Esophagus squamous epithelium (tissue), 5 donors: Measurements from ENCODE around the gene SGPP1. TPM values are rescaled to one million over a fixed set of nuclear protein-coding genes. Genes with fewer than 3 reads are reported as not detected.
A peak's percentile ranks its signal among the peaks of the same experiment; 100 is the strongest.

Experiments used
- DNase-seq: peaks from one replicate; lab custom pipeline; 2025; lab: John Stamatoyannopoulos, UW
- H3K27ac ChIP-seq, 4 donors: fragments of 200-600 bp; sonication (generic); one replicate each; pipeline ENCODE4 v1.5.1; 2016 to 2019; ENCODE audit warnings: mild to moderate bottlenecking in 1 of 4
- H3K27me3 ChIP-seq, 4 donors: fragments of 200-600 bp; sonication (generic); 1 replicate in 3 of 4; 2 replicates in 1 of 4; pipeline versions ENCODE4 v1.5.1 to v1.6.0; 2017 to 2021; ENCODE audit warnings: antibody characterized with exemption in 1 of 4
- H3K36me3 ChIP-seq, 3 donors: fragments of 200-600 bp; sonication (generic); one replicate each; pipeline ENCODE4 v1.5.1; 2016 to 2019
- H3K4me1 ChIP-seq, 3 donors: fragments of 200-600 bp; sonication (generic); one replicate each; pipeline ENCODE4 v1.5.1; 2017 to 2019
- H3K4me3 ChIP-seq, 4 donors: fragments of 200-600 bp; sonication (generic); 1 replicate in 3 of 4; 2 replicates in 1 of 4; pipeline ENCODE4 v1.5.1; 2016 to 2019; ENCODE audit warnings: mild to moderate bottlenecking in 2 of 4, moderate library complexity in 1 of 4
- H3K9me3 ChIP-seq, 3 donors: fragments of 200-600 bp; sonication (generic); one replicate each; pipeline ENCODE4 v1.5.1; 2016 to 2019
- POLR2A ChIP-seq, 4 donors: fragments of 450-650 bp; IDR thresholded peaks; one replicate each; pipeline ENCODE4 v1.6.1; 2017; ENCODE audit warnings: antibody characterized with exemption in 4 of 4, mild to moderate bottlenecking in 4 of 4, moderate library complexity in 3 of 4
- WGBS, 2 donors: methylation state at CpG; one replicate each; pipeline ENCODE4 v1.1.5; 2018; 5-methylcytosine and 5-hydroxymethylcytosine counted together
- intact Hi-C: fragments of 100-400 bp; cut with DNase I; formaldehyde crosslinking; loops from one replicate; pipeline ENCODE4 v1.15.0; 2022
- total RNA-seq, 4 donors: library from RNA; depleted of rRNA; stranded (reverse); fragments of >200 nt; gene quantifications; one replicate each; pipeline ENCODE4 v1.1.0, GENCODE V29; 2016
- TF ChIP-seq, protein P1 (sequence below), 6 experiments: fragments of 450-650 bp in 4 of 6; fragments of 200-600 bp in 2 of 6; sonication (generic) in 2 of 6; IDR thresholded peaks; one replicate each; pipeline ENCODE4 v1.5.1; 2016 to 2019; ENCODE audit warnings: antibody characterized with exemption in 6 of 6, mild to moderate bottlenecking in 4 of 6, moderate library complexity in 4 of 6
- donor health status: DM: yes; HTN: yes; CAD: no.

Gene SGPP1
- total RNA-seq, 4 donors from 2014 or later, result 5.8 to 15.7 (median 14.6) TPM

GRCh38 chr14:63650256-63650952, 77.5 kb downstream of the SGPP1 start:
- no peak overlapping the region for H3K27ac ChIP-seq
- H3K4me3 ChIP-seq, result no peak overlapping the region
- H3K36me3 ChIP-seq, result no peaks in the 10 kb centered on the region
- H3K27me3 ChIP-seq, result no peaks in the 10 kb centered on the region
- intact Hi-C loops, result no loop called here
- H3K4me1 ChIP-seq, result no peaks in the 10 kb centered on the region
- H3K9me3 ChIP-seq, result no peaks in the 10 kb centered on the region
- WGBS, 2 donors, result 81 to 92% methylated on average over 3 of the region's 3 CpGs
- DNase-seq, result no peak
- TF ChIP-seq POLR2A (IDR thresholded peaks at IDR 0.05), result peak in 1 of 4 donors; percentile 16
- TF ChIP-seq, protein P1, sequence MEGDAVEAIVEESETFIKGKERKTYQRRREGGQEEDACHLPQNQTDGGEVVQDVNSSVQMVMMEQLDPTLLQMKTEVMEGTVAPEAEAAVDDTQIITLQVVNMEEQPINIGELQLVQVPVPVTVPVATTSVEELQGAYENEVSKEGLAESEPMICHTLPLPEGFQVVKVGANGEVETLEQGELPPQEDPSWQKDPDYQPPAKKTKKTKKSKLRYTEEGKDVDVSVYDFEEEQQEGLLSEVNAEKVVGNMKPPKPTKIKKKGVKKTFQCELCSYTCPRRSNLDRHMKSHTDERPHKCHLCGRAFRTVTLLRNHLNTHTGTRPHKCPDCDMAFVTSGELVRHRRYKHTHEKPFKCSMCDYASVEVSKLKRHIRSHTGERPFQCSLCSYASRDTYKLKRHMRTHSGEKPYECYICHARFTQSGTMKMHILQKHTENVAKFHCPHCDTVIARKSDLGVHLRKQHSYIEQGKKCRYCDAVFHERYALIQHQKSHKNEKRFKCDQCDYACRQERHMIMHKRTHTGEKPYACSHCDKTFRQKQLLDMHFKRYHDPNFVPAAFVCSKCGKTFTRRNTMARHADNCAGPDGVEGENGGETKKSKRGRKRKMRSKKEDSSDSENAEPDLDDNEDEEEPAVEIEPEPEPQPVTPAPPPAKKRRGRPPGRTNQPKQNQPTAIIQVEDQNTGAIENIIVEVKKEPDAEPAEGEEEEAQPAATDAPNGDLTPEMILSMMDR (IDR thresholded peaks at IDR 0.05), result no peak

- Histone ChIP-seq H3K27ac (no peak overlapping the region), H3K27me3 (no peaks in the 10 kb centered on the region), H3K4me3 (no peak overlapping the region), H3K9me3 (no peaks in the 10 kb centered on the region), H3K4me1 (peaks cover 0 to 6% (median 3%) of the 10 kb centered on the region in 3 donors), H3K36me3 (no peaks in the 10 kb centered on the region)
- intact Hi-C loops, result no loop called here
- TF ChIP-seq, protein P1 (IDR thresholded peaks at IDR 0.05), result no peak
- TF ChIP-seq POLR2A (IDR thresholded peaks at IDR 0.05), result no peak
- no peak for DNase-seq
- WGBS, 2 donors, result 67 to 71% methylated on average over 6 of the region's 6 CpGs
Measured at GRCh38 chr14:63647696-63648410, 80.0 kb downstream of the SGPP1 start.

GRCh38 chr14:63644741-63645140, 83.1 kb downstream of the SGPP1 start:
- no peak overlapping the region for H3K4me3 ChIP-seq
- DNase-seq, result no peak
- intact Hi-C loops, result no loop called here
- TF ChIP-seq POLR2A (IDR thresholded peaks at IDR 0.05), result no peak
- TF ChIP-seq, protein P1 (IDR thresholded peaks at IDR 0.05), result no peak
- H3K9me3 ChIP-seq, result no peaks in the 10 kb centered on the region
- no peaks in the 10 kb centered on the region for H3K27me3 ChIP-seq
- H3K4me1 ChIP-seq, result peaks cover 5 to 22% (median 6%) of the 10 kb centered on the region in 3 donors
- 72 to 81% methylated on average over 2 of the region's 2 CpGs for WGBS, 2 donors
- no peaks in the 10 kb centered on the region for H3K36me3 ChIP-seq
- H3K27ac ChIP-seq, result no peak overlapping the region

DNA sequence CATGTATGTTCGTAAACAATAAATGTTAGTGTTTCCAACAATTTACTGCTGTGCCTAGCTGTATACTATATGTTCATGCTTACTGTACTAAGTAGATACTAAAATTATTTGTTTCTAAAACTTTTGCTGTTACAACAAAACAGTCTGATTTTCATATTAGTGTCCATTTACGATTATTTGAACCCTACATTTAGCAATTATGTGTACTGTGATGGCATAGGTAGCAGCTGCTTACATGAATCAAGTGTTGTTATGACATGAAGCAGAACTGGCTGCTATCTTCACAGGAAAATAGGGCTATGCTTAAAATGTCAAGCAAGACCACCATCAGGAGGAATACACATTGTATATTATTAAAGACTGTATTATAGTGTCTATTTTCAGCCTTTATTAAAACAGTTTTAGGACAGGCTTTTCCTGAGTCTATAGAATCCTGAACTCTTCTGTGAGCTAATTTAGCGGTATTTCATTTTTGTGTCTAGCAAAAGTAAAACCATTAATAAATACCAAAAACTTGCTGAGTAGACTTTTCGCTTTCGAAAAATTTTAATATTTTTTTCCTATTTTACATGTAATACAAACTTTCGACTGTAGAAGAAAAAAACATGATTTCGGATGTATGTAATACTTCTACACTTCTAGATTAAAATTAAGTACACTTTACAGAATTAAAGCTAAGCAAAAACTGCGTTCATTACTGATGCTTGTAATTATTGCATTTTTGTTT, 85.0 kb downstream of the SGPP1 start:
- DNase-seq, result no peak
- intact Hi-C loops, result no loop called here
- TF ChIP-seq, protein P1 (IDR thresholded peaks at IDR 0.05), result peak in 1 of 6 experiments; percentile 7
- TF ChIP-seq POLR2A (IDR thresholded peaks at IDR 0.05), result no peak
- peaks cover 5 to 39% (median 6%) of the 10 kb centered on the region in 3 donors for H3K4me1 ChIP-seq
- H3K27ac ChIP-seq, result peak overlapping the region; percentile 86 to 98 (median 93)
- WGBS, 2 donors, result 62% methylated on average over 8 of the region's 8 CpGs
- no peaks in the 10 kb centered on the region for H3K9me3 ChIP-seq
- H3K36me3 ChIP-seq, result no peaks in the 10 kb centered on the region
- no peaks in the 10 kb centered on the region for H3K27me3 ChIP-seq
- H3K4me3 ChIP-seq, result peak overlapping the region; percentile 45 to 87 (median 62)
